ENCODE measurements around the gene CCDC190.

Gene CCDC190

DNA sequence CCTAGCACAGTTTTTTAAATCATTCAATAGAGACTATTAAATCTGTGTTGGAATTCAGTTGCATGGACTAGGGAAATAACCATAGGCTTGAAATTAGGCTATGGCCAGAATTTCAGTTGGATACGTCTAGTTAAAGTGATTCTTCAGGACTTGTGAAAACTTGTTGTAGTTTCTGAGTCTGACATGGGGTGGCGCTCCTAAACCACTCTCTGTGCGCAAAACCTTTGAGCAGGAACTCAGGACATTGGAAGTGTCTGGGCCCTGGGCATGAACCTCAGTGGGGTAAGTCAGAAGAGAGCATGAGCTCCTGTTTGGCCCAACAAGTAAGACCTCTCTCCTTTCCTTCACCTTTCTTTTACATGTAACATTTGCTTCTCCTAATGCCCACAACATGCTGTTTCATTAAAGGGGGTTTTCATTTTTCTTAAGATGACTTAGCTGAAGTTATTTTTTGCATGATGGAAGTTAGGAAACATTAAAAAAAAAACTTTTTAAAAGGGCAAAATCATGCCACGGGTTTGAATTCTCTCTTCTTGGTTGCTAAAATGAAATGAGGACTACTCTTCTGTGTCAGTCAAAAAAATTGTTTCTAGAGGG lies 17.1 kb upstream of the CCDC190 start:
- in situ Hi-C loops (cut with HindIII; ENCODE audit: low sequenced_read_pairs), result no loop called here

- in situ Hi-C loops (cut with HindIII; ENCODE audit: low sequenced_read_pairs), result no loop called here
Measured at GRCh38 chr1:162877412-162877811, 16.4 kb upstream of the CCDC190 start.

- in situ Hi-C loops (cut with HindIII; ENCODE audit: low sequenced_read_pairs), result no loop called here
Measured at GRCh38 chr1:162876751-162877150, 15.8 kb upstream of the CCDC190 start.

DNA sequence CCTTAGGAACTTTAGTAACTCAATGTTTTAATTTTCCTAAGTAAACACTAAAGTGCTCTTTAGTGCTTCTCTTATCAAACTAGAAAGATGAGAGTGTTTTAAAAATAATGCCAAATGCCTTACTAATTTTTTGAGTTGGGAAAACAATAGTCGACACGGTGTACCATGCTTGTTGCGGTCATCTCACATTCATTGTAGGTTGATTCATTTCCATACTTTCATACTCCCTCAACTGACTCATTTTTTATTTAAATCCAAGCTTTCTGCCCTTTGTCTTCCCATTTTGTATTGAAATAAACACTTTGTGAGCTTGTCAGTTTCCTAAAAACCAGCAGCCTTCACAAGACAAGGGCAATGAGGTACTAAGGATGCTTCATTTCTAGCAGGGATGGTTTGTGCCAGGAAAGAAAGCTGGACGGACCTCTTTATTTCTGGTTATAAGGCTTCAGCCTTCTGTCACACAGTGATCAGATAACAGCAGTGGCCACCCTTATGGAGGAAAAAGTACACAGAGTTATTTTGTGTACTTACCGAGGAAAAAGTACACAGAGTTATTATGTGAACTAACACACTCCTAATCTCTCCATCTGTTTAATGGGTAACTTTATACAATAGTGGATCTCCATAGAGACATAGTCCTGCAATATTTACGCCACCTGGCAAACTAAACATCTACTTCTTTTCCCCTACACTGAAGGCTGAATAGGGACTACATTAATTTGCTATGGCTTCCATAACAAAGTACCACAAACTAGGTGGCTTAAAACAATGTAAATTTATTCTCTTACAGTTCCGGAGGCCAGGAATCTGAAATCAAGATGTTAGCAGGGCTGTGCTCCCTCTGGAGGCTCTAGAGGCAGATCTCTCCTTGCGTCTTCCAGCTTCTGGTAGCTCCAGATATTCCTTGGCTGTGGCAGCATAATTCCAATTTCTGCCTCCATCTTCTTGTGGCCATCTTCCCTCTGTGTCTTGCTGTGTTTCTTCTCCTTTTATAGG lies 13.0 kb upstream of the CCDC190 start:
- in situ Hi-C loops (cut with HindIII; ENCODE audit: low sequenced_read_pairs), result loop anchor here (25.0 kb wide), 1 partner anchor 313 kb away; no protein-coding TSS in a partner anchor

DNA sequence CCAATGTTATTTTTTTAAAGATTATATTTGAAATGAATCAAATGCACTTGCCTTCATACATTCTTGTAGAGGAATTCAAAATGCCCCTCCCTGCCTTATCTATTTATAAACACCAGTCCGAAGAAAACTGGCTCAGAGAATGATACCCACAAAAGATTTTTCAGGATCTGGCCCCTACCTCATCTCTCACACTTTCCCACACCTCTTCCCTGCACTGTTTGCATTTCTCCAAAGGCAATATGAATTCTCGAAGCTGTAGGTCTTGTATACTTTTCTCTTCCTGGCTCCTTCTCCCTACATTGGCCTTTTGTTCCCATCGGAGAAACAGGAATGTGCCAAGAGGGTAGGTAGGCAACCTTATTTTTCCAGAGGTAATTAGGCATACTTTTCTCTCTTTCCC lies 12.0 kb upstream of the CCDC190 start:
- in situ Hi-C loops (cut with HindIII; ENCODE audit: low sequenced_read_pairs), result loop anchor here (25.0 kb wide), 1 partner anchor 314 kb away; no protein-coding TSS in a partner anchor

- in situ Hi-C loops (cut with HindIII; ENCODE audit: low sequenced_read_pairs), result loop anchor here (25.0 kb wide), 1 partner anchor 316 kb away; no protein-coding TSS in a partner anchor
Measured at GRCh38 chr1:162871417-162871816, 10.4 kb upstream of the CCDC190 start.

- in situ Hi-C loops (cut with HindIII; ENCODE audit: low sequenced_read_pairs), result loop anchor here (25.0 kb wide), 1 partner anchor 318 kb away; no protein-coding TSS in a partner anchor
Measured at GRCh38 chr1:162868972-162869371, 8.0 kb upstream of the CCDC190 start.

DNA sequence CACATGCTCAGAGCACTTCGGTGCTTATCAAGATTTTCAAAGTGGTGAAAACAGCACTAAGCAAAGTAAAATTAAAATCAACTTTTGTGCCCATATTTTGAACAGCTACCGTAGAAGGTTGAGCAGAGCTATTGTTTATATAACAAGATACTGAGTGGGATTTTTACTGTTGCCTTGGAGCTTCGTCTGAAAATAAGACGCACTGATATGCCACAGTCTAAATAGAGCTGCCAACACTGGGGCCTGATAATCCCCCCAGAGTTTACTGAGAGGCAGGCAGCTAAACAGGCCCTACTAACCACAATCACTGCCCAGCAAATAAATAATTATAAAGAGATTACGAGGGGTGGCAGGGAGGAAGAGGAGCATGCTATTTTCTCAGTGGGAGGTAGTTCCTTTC lies 650 bp upstream of the CCDC190 start:
- in situ Hi-C loops (cut with HindIII; ENCODE audit: low sequenced_read_pairs), result loop anchor here (25.0 kb wide), 1 partner anchor 326 kb away; no protein-coding TSS in a partner anchor

DNA sequence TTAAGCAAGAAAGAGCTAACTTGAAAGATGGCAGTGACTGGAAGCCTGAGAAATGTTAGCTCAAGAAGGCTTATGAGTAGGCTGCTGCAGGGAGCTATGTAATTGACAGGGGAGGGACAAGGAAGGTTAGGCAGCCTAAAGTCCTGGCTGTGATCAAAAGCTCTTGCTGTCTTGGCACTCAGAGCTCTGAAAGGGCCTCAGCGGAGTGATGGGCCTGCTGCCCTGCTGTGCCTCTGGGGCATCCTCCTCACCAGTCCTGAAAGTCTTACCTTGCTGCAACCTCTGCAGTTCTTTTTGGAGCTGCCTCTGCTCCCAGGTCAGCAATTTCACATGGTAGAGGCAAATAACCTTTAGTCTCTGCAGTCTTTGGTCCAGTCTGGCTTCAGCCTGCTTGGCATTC lies 1.8 kb downstream of the CCDC190 start:
- in situ Hi-C loops (cut with HindIII; ENCODE audit: low sequenced_read_pairs), result loop anchor here (25.0 kb wide), 1 partner anchor 328 kb away; no protein-coding TSS in a partner anchor

GRCh38 chr1:162857850-162858249 lies 3.1 kb downstream of the CCDC190 start:
- in situ Hi-C loops (cut with HindIII; ENCODE audit: low sequenced_read_pairs), result loop anchor here (25.0 kb wide), 1 partner anchor 329 kb away; no protein-coding TSS in a partner anchor

- in situ Hi-C loops (cut with HindIII; ENCODE audit: low sequenced_read_pairs), result loop anchor here (25.0 kb wide), 1 partner anchor 331 kb away; no protein-coding TSS in a partner anchor
Measured at GRCh38 chr1:162856260-162856659, 4.7 kb downstream of the CCDC190 start.

DNA sequence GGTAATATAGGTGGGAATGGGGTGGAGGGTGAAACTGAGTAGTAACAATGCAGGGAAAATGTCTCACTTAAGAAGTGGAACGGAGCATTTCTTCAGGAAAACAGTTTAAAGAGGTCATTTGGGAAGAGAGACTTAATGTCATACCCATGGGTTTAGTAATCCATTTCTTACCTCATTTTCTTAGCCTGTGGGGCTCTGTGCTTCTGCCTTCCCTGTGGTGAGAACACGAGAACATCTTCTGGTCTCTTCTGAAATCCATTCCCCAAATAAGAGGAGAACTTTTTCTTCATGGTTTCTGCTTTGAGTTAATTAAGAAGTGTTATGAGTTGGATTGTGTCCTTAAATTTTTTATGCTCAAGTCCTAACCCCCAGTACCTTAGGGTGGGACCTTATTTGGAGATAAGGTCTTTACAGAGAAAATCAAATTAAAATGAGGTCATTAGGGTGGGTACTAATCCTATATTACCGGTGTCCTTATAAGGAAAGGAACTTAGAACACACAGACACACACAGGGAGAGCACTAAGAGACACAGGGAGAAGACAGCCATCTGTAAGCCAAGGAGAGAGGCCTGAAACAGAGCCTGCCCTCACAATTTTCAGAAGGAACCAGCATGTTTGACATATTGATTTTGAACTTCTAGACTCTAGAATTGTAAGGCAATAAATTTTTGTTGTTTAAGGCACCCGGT lies 5.4 kb downstream of the CCDC190 start:
- in situ Hi-C loops (cut with HindIII; ENCODE audit: low sequenced_read_pairs), result loop anchor here (25.0 kb wide), 1 partner anchor 332 kb away; no protein-coding TSS in a partner anchor

GRCh38 chr1:162854245-162854882 lies 6.6 kb downstream of the CCDC190 start:
- in situ Hi-C loops (cut with HindIII; ENCODE audit: low sequenced_read_pairs), result loop anchor here (25.0 kb wide), 1 partner anchor 333 kb away; no protein-coding TSS in a partner anchor

- in situ Hi-C loops (cut with HindIII; ENCODE audit: low sequenced_read_pairs), result loop anchor here (25.0 kb wide), 1 partner anchor 336 kb away; no protein-coding TSS in a partner anchor
Measured at GRCh38 chr1:162851341-162851740, 9.6 kb downstream of the CCDC190 start.

- in situ Hi-C loops (cut with HindIII; ENCODE audit: low sequenced_read_pairs), result loop anchor here (25.0 kb wide), 1 partner anchor 338 kb away; no protein-coding TSS in a partner anchor
Measured at GRCh38 chr1:162849711-162850110, 11.3 kb downstream of the CCDC190 start.

DNA sequence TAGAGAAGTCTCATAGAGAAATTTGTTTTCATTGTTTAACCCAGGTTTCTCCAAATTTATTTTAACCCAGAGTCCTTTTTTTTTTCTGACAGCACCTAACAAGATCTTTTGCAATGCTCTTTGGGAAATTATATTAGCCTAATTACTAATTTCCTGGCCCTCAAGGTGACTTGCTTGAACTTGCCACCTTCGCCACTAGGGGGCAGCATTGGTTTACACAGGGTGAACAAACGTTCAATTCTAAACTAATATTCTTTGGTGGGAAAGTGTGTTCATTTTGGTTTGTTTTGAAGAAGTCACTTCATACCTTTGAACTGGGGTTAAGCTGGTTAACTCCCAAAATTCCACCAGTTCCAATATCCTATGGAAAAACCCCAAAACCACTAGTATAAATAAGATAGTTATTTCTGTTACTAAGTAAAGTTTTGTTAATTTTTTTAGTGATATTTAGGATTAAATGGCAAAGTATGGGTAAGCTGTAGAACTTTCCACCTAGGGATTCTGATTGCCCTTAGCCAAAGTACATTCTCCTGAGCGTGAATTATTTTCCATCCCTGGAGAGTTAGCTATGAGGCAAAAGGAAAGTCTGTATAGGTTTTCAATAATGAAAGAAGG lies 13.0 kb downstream of the CCDC190 start:
- in situ Hi-C loops (cut with HindIII; ENCODE audit: low sequenced_read_pairs), result no loop called here

- in situ Hi-C loops (cut with HindIII; ENCODE audit: low sequenced_read_pairs), result no loop called here
Measured at GRCh38 chr1:162846256-162847212, 14.4 kb downstream of the CCDC190 start.

DNA sequence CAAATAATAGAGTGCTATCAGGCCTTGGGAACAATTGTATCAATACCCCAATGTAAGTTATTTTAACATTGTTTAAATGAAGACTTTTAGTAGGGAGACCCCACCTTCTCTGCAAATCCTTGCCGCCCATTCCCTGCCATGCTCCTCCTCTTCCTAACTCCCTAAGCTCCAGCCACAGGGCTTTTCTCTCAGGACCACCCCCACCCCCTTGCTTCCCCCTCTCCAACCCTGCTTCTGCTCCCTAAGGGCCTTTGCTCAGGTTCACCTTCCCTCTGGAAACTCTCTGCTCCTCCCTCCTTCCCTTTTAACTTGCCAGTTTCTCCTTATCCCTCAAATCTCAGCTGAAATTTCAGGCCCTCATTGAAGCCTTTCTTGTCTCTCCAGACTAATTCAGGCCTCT lies 16.8 kb downstream of the CCDC190 start:
- in situ Hi-C loops (cut with HindIII; ENCODE audit: low sequenced_read_pairs), result no loop called here

Data from DLD1 (cell line).